GM12878 (cell line): Measurements from ENCODE around the gene MRRF. TPM values are rescaled to one million over a fixed set of nuclear protein-coding genes. Genes with fewer than 3 reads are reported as not detected.
A peak's percentile ranks its signal among the peaks of the same experiment; 100 is the strongest.

Experiments used
- ATAC-seq: fragments of 200-7000 bp; cut with Tn5 transposase; 3 replicates; pipeline ENCODE4 v1.9.1; 2020; ENCODE audit warnings: mild to moderate bottlenecking, moderate library complexity
- BruUV-seq: library from RNA; stranded (reverse); fragments of 400-500 nt; replicated peaks from 2 replicates; lab custom pipeline; 2021; lab: Mats Ljungman, UMichigan
- CTCF ChIA-PET: fragments of 300-600 bp; sonication (Branson Sonifier 250); formaldehyde crosslinking; extraction: SDS; loops from one replicate; lab custom pipeline; 2021; ENCODE audit warnings: inconsistent platforms; lab: Yijun Ruan, JAX
- POLR2A ChIA-PET: fragments of 350-600 bp; formaldehyde crosslinking; extraction: SDS; loops from one replicate; lab custom pipeline; 2021; ENCODE audit warnings: inconsistent platforms; lab: Charles Lee
- RAD21 ChIA-PET: fragments of 300-600 bp; sonication (Branson Sonifier 250); formaldehyde crosslinking; loops from one replicate; lab custom pipeline; 2023; ENCODE audit warnings: antibody characterized with exemption; ENCODE audit not compliant: unreplicated experiment; lab: Charles Lee
- SMC1A ChIA-PET: fragments of 300-600 bp; sonication (Branson Sonifier 250); formaldehyde crosslinking; loops from one replicate; lab custom pipeline; 2023; ENCODE audit not compliant: unreplicated experiment, uncharacterized antibody; lab: Charles Lee
- DNase-seq: peaks from one replicate; pipeline ENCODE4 v3.0.0-alpha.2; 2011; ENCODE audit warnings: low read depth, low spot score
- FAIRE-seq: peaks from 3 replicates; lab custom pipeline; 2011; peaks lifted over from hg19 to GRCh38; lab: Jason Lieb, UNC
- H2AFZ ChIP-seq: 2 replicates; pipeline ENCODE4 v1.6.0; 2011; ENCODE audit warnings: low read depth, low read length, control low read depth; ENCODE audit not compliant: control insufficient read depth
- H3K27ac ChIP-seq: 2 replicates; pipeline ENCODE4 v1.5.1; 2011; ENCODE audit warnings: control low read depth; ENCODE audit not compliant: control insufficient read depth, insufficient read depth
- H3K27me3 ChIP-seq, 2 experiments: replicated peaks in 1 of 2; 2 replicates each; pipeline versions ENCODE4 v1.6.0 to v1.6.1; 2011; ENCODE audit warnings: low read length in 1 of 2; ENCODE audit not compliant: control insufficient read depth in 2 of 2, insufficient read depth in 2 of 2
- H3K36me3 ChIP-seq, 2 experiments: 2 replicates each; pipeline ENCODE4 v1.5.1; 2011; ENCODE audit warnings: low read length in 1 of 2; ENCODE audit not compliant: control insufficient read depth in 2 of 2, insufficient read depth in 2 of 2
- H3K4me1 ChIP-seq: 2 replicates; pipeline ENCODE4 v1.6.1; 2011; ENCODE audit warnings: mild to moderate bottlenecking, low read length, moderate library complexity, mixed read lengths; ENCODE audit not compliant: control insufficient read depth, insufficient read depth
- H3K4me2 ChIP-seq: 2 replicates; pipeline ENCODE4 v1.6.0; 2011; ENCODE audit warnings: control low read depth; ENCODE audit not compliant: control insufficient read depth, insufficient read depth
- H3K4me3 ChIP-seq: fragments of 200-600 bp; sonication (generic); 2 replicates; pipeline ENCODE4 v1.5.1; 2016
- H3K79me2 ChIP-seq: 2 replicates; pipeline ENCODE4 v1.6.0; 2011; ENCODE audit warnings: low read length; ENCODE audit not compliant: control insufficient read depth, insufficient read depth
- H3K9ac ChIP-seq: 2 replicates; pipeline ENCODE4 v1.8.0; 2011; ENCODE audit warnings: low read length, control low read depth, mixed read lengths; ENCODE audit not compliant: control insufficient read depth, insufficient read depth
- H3K9me3 ChIP-seq: replicated peaks from 3 replicates; pipeline ENCODE4 v1.5.1; 2011; ENCODE audit warnings: mild to moderate bottlenecking, low read length; ENCODE audit not compliant: control insufficient read depth, insufficient read depth
- H4K20me1 ChIP-seq: 2 replicates; pipeline ENCODE4 v1.6.0; 2011; ENCODE audit not compliant: control insufficient read depth, insufficient read depth
- ATF3 ChIP-seq: IDR thresholded peaks from 2 replicates; pipeline ENCODE4 v1.6.1; 2011; ENCODE audit warnings: low read depth, mild to moderate bottlenecking, low read length, moderate library complexity, borderline replicate concordance; ENCODE audit errors: extremely low read depth
- ATF7 ChIP-seq: fragments of 450-650 bp; IDR thresholded peaks from 2 replicates; pipeline ENCODE4 v1.6.1; 2016; ENCODE audit warnings: low read depth, mild to moderate bottlenecking
- CTCF ChIP-seq, 3 experiments: IDR thresholded peaks in 2 of 3; conservative IDR thresholded peaks in 1 of 3; 2 replicates each; pipeline ENCODE4 v1.5.1; 2011; ENCODE audit warnings: low read depth in 3 of 3, low read length in 3 of 3, mild to moderate bottlenecking in 3 of 3, control low read depth in 2 of 3, moderate library complexity in 2 of 3, inconsistent platforms in 1 of 3, mixed read lengths in 1 of 3; ENCODE audit not compliant: control insufficient read depth in 2 of 3, insufficient read depth in 1 of 3; ENCODE audit errors: extremely low read depth in 1 of 3
- ETV6 ChIP-seq, 2 experiments: fragments of 450-650 bp in 1 of 2; IDR thresholded peaks in 1 of 2; conservative IDR thresholded peaks in 1 of 2; 2 replicates each; pipeline ENCODE4 v1.6.1; 2014; ENCODE audit warnings: antibody characterized with exemption in 1 of 2, borderline replicate concordance in 1 of 2, low read depth in 1 of 2, mild to moderate bottlenecking in 1 of 2, moderate library complexity in 1 of 2
- IRF4 ChIP-seq: IDR thresholded peaks from 2 replicates; pipeline ENCODE4 v1.6.1; 2011; ENCODE audit warnings: low read depth, low read length
- NFIC ChIP-seq: IDR thresholded peaks from 2 replicates; pipeline ENCODE4 v1.6.1; 2012; ENCODE audit warnings: low read depth, mild to moderate bottlenecking, inconsistent platforms, low read length, moderate library complexity
- NRF1 ChIP-seq: conservative IDR thresholded peaks from 2 replicates; pipeline ENCODE4 v1.6.1; 2011; ENCODE audit warnings: mild to moderate bottlenecking, low read depth, low read length, improper control_type of control experiment
- RAD51 ChIP-seq: fragments of 450-650 bp; IDR thresholded peaks from 2 replicates; pipeline ENCODE4 v1.6.1; 2016; ENCODE audit warnings: moderate library complexity, mild to moderate bottlenecking, inconsistent platforms
- SIN3A ChIP-seq: IDR thresholded peaks from 2 replicates; pipeline ENCODE4 v1.6.1; 2012; ENCODE audit warnings: low read depth, low read length, improper control_type of control experiment
- SPI1 ChIP-seq: IDR thresholded peaks from 2 replicates; pipeline ENCODE4 v1.6.1; 2011; ENCODE audit warnings: low read depth, mild to moderate bottlenecking, low read length, moderate library complexity, borderline replicate concordance; ENCODE audit not compliant: insufficient read depth
- SREBF1 ChIP-seq: IDR thresholded peaks from 2 replicates; pipeline ENCODE4 v1.6.1; 2012; ENCODE audit warnings: mild to moderate bottlenecking, low read length
- ZBTB40 ChIP-seq: fragments of 450-650 bp; IDR thresholded peaks from 2 replicates; pipeline ENCODE4 v1.6.1; 2016; ENCODE audit warnings: mild to moderate bottlenecking, moderate library complexity, borderline replicate concordance
- WGBS: methylation state at CpG from one replicate; pipeline ENCODE4 v1.1.6; 2016; ENCODE audit warnings: low lambda C conversion rate; ENCODE audit not compliant: insufficient replicate concordance, insufficient coverage; ENCODE audit errors: missing lambda C conversion rate; 5-methylcytosine and 5-hydroxymethylcytosine counted together
- in situ Hi-C: fragments of 300-500 bp; cut with MboI; formaldehyde crosslinking; loops from 9 replicates; pipeline ENCODE4 v1.14.3; 2018; ENCODE audit warnings: mixed read lengths
- intact Hi-C: fragments of 100-400 bp; cut with micrococcal nuclease; formaldehyde crosslinking; loops from one replicate; pipeline ENCODE4 v1.14.2; 2022; ENCODE audit not compliant: unreplicated experiment
- polyA plus RNA-seq, 11 experiments: library from polyadenylated mRNA; depleted of rRNA in 4 of 11; unstranded in 6 of 11; stranded (reverse) in 5 of 11; fragments of >200 nt; fragmentation: Nextera tagmentation in 4 of 11; fragmentation: Illumina TruSeq in 1 of 11; extraction: Ambion mirVana in 4 of 11; extraction: Trizol in 1 of 11; gene quantifications; 1 replicate in 1 of 11; 2 replicates in 10 of 11; pipeline versions ENCODE4 v1.2.1 to v1.2.3, GENCODE V29; 2011 to 2016; ENCODE audit warnings: inconsistent platforms in 2 of 11, missing spikeins in 2 of 11, low read depth in 1 of 11
- total RNA-seq, 4 experiments: library from RNA; depleted of rRNA in 3 of 4; stranded (reverse); fragments of >200 nt in 3 of 4; fragmentation: Illumina TruSeq in 1 of 4; extraction: Trizol in 1 of 4; gene quantifications; 2 replicates each; pipeline versions ENCODE4 v1.2.1 to v1.2.3, GENCODE V29; 2013 to 2021

The MRRF gene
- total and polyA plus RNA-seq, 10 of the 15 experiments (the other 5 are each of a cell fraction or from before 2014, with no cell fraction given), result 64.8 to 112 (median 76.4) TPM

- TF ChIP-seq CTCF (IDR thresholded peaks at IDR 0.05 in 2 of 3, conservative IDR thresholded peaks at IDR 0.05 in 1 of 3; ENCODE audit: control insufficient read depth in 2 of 3, extremely low read depth in 1 of 3, insufficient read depth in 1 of 3, low read depth in 3 of 3, low read length in 3 of 3), result no peak
- TF ChIP-seq, all 136 proteins: peak for 0
Measured at GRCh38 chr9:122262073-122262472, 2.6 kb upstream of the MRRF start (continued).

GRCh38 chr9:122263699-122264349 is 858 bp upstream of the MRRF start:
- DNase-seq, result no peak
- Histone ChIP-seq H3K79me2 (peaks cover 58% of the 10 kb centered on the region), H4K20me1 (no peaks in the 10 kb centered on the region), H3K27ac (peak overlapping the region; percentile 93), H2AFZ (peak overlapping the region; percentile 88), H3K9ac (peak overlapping the region; percentile 90), H3K27me3 (no peaks in the 10 kb centered on the region), H3K4me3 (peak overlapping the region; percentile 86), H3K36me3 (peaks cover 0 to 17% of the 10 kb centered on the region in 2 experiments; a peak in 2 of 4 replicates), H3K4me1 (no peaks in the 10 kb centered on the region), H3K4me2 (peak overlapping the region; percentile 72), H3K9me3 (no peaks in the 10 kb centered on the region)
- 9% methylated on average over 13 of the region's 13 CpGs for WGBS
- peak; percentile 74 for TF ChIP-seq RAD51
- no peak for TF ChIP-seq ETV6 (conservative IDR thresholded peaks at IDR 0.05 in 1 of 2, IDR thresholded peaks at IDR 0.05 in 1 of 2; ENCODE audit: borderline replicate concordance in 1 of 2, low read depth in 1 of 2)
- no peak for TF ChIP-seq SREBF1
- no peak for TF ChIP-seq NRF1
- no peak for TF ChIP-seq ATF3
- TF ChIP-seq SPI1, result no peak
- no peak for TF ChIP-seq IRF4
- TF ChIP-seq ZBTB40, result 0 out of 2 replicates have a peak, but pooled peaks have one; percentile 5
- 0 out of 2 replicates have a peak, but pooled peaks have one; percentile 19 for TF ChIP-seq NFIC
- TF ChIP-seq SIN3A, result no peak
- TF ChIP-seq ATF7, result no peak
- no TSS peak for BruUV-seq
- ChIA-PET SMC1A (interaction anchor here (1.3 kb wide), 2 partner anchors 17 to 136 kb away, joined by 3 to 4 read pairs; no protein-coding TSS in a partner anchor), RAD21 (no interaction called here), CTCF (interaction anchor here (2.4 kb wide), 1 partner anchor 165 kb away, joined by 9 read pairs; no protein-coding TSS in a partner anchor), POLR2A (interaction anchor here (1.3 to 1.5 kb wide), 2 partner anchors 9 to 21 kb away, joined by 3 to 4 read pairs; no protein-coding TSS in a partner anchor)
- peak; percentile 7 for ATAC-seq
- in situ Hi-C loops (no loop called here), intact Hi-C loops (no loop called here)
- no peak for FAIRE-seq
